Dedifferentiated amniotic fluid mesenchymal stem cell (primary cell): Measurements from ENCODE around the gene SH2D7.

Source experiments
- DNase-seq: peaks from one replicate; pipeline ENCODE4 v3.0.0-alpha.2; 2016; ENCODE audit errors: extremely low spot score

Gene SH2D7

DNA sequence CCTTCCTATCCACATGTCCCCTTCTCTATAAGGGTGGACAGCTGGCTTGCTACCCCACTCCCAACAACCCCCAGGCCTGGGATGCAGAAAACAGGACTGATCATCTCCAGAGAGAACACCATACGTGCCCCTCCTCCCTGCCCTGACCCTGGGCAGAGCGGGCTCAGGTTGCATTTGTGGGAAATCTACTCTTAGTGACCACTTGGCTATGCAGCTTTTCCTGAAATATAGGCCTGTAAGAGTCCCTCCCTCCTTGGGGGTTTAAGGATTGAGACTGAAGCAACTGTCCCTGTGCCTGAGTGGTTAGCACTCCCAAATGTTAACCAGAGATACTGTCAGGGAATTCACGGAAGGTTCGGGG, 11.7 kb downstream of the SH2D7 start:
- DNase-seq: no peak

DNA sequence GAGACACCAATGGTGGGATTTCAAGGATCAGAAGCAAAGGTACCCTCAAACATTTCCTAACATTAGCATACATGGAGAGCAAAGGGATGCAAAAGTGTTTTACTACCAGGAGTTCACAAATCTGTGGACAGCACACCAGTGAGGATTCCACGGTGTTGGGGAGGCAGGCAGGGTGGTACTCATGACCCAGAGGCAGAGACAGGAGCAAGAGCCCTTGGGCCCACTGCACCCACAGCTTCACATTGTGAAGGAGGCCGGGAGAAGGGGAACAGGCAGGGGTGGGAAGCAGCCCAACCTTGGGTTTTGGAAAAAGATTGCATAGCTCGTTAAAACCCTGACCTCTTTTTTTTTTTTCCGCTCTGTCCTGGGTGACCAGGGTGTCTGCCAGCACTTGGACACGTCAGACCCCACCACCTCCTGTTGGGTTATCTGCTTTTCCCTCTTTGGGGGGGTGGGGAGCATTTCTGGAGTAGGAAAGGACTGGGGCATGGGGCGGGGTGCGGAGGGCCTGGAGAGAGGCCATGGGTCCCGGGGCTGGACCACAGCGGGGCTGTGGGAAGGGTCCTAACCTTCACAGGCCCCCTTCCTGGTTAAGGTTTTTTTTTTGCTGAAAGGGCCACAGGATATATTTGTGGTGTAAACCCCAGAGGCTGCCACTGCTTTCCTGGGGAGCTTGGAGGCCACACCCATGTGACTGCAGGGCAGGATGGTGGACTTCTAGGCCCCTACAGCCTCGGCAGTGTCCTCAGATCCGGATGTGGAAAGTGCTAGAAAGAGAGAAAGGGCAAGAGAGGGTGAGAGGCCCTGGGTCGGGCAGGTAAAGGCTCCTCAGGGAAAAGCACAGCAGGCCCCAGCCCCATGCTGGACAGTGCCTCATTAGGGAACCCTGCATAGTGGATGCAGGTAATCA, 12.5 kb downstream of the SH2D7 start:
- no peak for DNase-seq

DNA sequence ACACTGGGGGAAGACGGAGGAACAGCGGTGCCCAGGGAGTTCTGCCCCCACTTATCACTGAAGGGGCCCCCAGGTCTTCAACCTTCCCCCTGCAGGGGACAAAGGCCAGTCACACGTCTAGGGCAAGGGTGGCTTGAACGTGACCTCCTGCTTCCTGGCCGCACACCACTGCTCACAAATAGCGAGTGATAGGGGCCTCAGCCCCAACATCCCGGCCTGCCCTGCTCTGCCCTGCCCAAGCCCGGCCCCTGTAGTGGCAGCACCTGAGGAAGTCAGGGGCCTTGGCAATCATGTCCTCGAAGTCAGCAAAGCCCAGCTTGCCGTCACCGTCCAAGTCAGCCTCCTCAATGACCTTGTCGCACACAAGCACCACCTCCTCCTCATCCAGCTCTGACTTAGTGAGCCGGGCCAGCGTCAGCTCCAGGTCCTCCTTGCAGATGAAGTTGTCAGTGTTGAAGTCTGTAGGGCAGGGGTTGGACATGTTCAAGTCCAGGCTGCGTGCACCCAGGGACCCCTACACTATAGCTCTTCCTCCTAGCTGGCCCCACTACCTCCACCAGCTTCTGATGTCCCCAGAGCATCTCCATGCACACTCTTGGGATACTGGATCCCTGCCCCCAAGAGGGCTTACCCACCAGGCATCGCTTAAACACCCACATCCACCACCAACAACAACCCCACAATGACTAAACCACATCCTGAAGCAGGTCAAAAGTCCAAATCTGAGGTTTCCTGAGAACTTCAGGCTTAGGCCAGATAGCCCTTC, 13.3 kb downstream of the SH2D7 start:
- no peak for DNase-seq

DNA sequence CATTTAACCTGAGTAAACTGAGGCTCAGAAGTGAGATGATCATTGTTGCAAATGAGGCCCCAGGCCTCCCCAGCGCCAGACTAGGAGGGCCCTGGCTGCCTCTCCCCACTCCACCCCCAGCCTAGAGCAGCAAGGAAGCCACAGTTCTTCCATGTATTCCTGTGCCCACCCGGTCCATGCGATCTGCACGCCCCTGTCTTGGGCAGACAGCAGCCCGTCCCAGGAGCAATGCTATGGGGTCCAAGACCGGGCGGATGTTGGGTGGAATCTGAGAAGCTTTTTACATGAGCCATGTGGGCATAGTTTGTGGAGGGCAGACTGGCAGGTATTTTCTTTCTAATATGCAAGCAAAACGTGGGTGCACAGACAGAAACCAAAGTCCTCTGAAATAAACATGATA, 15.1 kb downstream of the SH2D7 start:
- no peak for DNase-seq

DNA sequence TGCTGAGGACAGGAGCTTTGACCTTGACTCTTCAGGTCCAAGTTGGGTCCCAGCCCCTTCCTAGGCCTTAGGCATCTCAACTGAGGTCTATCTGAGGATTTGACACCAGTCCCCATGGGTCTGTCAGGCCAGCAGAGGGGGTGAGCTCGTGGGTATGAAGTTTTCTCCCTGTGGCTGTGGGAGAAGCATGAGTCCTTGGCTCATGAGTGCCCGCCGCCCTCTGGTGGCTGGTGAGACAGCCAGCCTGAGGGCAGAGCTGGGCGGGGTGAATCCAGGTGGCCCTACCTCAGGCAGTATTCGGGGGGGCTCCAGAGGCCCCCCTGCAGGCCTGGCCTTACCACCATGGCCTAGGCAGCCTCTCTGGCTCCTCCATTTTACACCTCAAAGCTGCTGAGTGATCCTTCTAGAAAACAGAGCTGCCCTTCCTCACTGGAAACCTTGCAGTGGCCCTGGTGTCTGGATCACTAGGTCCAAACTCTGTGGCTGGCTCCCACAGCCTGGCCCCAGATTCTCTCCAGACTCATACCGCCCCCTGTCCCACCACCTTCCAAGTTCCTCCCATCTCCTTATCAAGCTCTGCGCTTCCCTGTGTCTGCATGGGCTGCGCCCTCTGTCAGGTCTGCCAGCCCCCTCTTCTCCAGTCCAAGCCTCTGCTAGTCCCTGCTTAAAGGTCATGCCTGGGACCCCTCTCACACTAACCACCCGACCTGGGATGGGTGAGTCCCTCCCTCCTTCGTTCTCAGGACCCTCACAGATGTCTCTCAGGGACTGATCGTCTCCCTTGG, 16.1 kb downstream of the SH2D7 start:
- DNase-seq: peak; percentile 80

DNA sequence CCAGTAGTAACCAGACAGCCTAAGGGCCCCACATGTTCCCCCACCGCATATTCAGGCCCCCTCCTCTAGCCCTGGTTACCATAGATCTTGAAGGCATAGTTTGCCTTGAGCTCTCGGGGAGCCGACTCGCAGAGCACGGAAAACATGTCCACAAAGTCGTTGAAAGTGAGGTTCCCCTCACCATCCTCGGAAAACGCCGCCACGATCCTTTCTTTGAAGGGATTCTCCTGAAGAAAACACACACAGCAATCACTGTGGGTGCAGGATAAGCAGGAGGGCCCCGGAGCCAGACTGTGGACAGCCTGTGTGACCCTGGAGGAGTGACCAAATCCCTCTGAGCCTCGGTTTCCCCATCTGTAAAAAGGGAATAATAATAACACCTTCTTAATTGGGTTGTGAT, 16.8 kb downstream of the SH2D7 start:
- no peak for DNase-seq

DNA sequence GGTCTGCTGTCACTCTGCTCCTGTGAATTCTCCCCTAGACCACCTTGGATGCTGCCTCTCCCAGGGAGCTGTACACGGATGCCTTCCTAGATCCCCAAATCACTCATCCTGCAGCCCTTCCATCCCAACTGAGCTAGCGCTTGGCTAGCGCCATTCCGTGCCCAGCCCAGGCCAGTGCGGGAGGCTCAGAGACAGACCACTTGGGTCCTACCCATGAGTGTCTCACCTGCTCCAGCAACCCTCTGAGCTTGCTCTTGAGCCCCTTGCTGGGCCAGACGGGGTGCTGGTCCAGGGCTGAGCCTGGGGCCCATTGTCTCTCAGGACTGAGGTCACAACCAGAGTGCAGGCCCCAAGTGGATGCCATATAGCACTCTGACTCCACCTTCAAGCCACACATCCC, 17.7 kb downstream of the SH2D7 start:
- DNase-seq: no peak

DNA sequence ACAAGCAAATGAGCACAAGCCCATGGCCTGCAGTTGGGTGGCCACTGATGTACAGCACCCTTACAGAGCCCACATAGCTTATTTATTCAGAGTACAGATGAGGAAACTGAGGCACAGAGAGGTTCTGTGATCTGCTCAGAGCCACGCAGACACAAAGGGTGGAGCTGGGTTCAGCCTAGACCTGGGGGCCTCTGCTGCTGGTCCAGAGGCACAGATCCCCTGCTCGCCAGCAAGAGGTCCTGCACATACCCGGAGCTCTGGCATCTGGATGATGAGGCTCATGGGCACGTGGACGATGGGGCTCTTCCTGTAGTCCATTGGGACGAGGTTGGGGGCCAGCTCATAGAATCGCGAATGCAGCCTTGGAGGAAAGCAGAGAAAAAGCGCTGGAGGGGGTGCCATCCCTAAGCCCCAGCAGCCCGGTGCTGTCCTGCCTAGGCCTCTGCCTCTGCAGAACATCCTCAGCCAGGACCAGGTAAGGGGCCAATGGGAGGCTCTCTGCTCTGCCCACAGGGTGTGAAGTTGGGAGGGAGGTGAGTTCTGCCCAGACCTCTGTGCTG, 18.6 kb downstream of the SH2D7 start:
- no peak for DNase-seq

DNA sequence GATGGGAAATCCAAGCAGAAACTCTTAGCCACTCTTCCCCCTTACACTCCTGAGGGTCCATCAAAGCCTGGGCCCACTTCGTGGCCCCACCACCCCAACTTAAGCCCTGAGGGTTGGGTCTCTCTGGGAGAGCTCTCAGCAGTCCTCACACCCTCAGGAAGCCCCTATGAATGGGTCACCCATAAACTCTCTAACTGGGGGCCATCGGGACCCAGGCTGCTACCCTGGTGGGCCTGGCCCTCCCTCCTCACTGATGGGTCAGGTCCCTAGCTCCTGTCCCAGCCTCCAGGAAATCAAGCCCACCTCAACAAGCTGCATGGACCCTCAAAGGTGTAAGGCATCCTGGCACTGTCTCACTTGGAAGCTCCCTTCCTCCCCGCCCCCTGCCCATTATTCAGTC, 19.4 kb downstream of the SH2D7 start:
- DNase-seq: no peak

DNA sequence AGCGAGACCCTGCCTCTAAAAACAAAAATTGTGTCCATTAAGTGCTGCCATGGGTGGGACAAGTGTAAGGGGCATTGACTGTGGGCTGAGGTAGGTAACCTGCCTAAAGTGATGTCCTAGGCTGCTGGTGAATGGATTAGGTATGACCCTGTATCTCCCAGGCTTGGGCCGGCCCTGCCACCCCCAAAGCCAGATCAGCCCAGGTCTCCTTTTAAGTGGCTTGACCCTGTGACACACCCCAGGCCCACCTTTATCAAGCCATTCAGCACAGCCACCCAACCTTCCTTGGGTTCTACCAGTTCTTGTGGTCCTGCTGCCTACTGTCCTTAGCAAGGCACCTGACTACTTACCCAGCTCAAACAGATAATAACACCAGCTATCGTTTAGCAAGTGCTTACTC, 20.2 kb downstream of the SH2D7 start:
- DNase-seq: no peak

DNA sequence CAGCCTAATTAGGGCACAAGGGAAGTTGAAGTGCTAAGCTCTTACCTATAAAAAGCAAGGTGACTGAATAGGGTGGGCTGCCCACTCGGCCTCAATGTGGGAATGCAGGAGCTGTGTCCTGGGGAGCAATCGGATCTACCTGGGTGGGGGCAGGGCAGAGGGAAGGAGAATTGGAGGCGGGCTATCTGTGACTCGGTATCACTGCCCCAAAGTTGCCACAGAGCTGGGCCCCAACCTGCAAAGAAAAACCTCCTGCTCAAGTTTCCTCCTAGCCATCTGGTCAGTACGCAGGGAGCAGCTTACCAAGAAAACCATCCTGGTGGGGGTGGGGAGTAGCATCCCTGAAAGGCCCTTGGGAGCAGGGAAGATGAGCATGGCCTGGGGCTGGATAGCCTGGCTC, 28.2 kb downstream of the SH2D7 start:
- DNase-seq: no peak

DNA sequence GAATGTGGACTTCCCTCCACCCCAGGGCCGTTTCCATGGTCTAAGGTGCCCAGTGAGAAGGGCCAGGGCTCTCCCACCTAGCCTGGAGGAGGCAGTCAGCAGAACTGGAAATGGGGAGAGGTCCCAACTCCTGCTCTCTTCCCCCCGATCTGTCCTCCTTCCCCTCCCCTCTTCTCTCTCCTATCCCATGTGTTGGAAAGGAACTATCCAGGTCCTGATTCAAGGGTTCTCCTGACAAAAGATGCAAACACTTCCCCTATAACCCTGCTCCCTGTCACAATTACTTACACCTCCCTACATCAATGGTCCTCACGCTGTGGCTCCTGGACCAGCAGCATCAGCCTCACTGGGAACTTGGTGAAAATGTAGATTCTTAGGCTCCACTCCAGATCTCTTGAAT, 32.9 kb downstream of the SH2D7 start:
- DNase-seq: no peak

DNA sequence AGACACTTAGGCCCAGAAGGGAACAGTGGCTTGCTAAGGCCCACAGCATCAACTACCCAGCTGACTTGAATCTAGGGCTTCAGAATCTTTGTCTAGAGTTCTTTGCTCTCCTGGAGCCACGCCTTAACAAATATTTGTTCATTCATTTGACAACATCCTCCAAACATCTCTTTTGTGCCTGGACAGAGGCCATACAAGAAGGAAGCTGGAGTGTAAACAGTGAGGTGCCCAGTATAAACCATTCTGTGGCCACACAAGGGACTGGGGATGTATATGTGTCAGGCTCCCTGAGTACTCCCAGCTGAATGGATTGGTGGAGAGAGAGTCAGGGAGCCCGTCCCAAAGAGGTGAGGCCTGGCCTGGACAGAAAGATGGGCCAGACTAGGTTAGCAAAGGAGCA, 35.5 kb downstream of the SH2D7 start:
- no peak for DNase-seq

DNA sequence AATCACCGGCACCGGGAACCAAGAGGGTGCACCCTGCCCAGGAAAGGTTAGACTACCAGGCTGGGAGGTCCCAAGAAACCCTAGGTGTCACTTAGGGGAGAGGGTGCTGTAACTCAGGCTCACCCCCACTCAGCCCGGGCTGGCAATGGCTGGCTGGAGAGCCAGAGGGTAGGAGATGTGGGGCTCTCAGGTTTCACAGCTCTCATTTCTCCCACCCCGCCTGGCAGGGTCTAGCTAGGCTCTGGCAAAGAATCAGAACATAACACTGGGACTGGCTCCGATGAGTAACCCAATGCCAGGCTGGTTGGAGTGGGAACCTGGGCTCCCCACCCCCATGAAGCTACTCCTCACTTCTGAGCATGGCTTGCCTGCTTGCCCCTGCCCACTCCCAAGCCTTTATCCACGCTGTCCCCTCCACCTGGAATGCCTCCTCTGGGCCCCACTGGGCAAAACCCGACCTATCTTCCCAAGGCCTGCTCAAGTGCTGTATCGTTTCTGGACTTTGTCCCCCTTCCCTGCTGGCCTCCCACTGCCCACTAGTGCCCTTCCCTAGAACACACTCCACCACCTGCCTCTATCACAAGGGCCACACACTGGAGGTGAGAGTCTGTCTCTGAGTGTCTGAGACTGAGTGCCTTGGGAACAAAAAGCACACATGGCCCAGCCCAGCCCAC, 36.9 kb downstream of the SH2D7 start:
- no peak for DNase-seq

DNA sequence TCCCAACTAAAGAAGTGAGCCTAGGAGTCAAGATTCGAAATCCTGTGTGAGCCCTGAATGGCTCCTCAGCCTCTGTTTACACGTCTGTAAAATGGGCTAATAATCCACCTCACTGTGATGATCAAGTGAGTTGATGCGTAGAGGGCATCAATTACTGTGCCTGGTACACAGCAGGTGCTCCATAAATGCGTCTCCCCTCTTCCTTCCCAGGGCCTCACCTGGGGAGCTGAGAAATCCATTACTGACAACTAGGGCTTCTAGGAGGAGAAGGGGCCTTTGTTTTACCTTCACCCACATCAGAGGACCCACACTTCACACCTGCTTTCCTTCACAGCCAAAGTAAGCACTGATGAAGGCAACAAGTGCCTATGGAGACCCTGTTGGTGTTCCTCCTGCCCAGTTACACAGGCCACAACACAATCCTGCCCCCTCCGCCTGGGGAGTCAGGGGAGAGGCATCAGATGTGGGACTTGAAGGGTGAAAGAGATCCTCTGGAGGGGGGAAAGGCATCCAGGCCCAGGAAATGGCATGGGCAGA, 37.5 kb downstream of the SH2D7 start:
- DNase-seq: no peak

DNA sequence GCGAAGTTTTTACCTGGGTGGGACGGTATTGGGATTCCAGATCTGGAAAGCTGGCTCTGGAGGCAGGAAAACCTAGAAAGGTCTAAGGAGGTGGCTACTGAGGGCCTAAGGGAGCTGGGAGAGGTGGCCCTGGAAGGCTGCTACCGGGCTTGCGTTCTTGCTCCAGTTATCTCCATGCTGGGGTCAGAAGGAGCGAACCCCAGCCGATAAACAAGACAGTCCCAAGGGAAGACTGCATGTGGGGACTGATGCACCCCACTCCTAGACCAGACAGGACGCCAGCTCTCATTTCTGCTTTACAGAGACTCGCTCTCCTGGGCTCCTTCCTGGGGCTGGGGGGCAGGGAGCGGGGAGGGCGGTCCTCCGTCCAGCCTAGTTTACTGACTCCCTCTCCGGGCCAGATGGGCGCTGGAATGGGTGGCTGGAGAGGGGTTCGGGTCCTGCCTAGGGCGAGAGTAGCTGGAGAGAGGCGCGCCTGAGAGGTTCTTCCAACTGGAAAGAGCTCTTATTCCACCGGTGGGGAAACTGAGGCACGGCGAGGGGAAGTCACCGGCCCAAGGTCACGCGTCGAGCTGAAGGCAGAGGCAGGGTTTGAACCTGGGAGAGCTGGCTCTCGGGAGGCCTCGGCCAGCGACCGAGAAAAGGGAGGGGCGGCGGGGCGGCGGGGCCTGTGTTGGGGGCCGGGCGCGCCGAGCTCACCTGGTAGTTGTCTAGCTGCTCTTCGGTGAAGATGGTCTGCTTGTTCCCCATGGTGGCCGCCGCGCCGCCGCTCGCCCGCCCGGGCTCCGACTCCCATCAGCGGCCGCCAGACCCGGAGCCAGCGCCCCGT, 38.3 kb downstream of the SH2D7 start:
- no peak for DNase-seq

DNA sequence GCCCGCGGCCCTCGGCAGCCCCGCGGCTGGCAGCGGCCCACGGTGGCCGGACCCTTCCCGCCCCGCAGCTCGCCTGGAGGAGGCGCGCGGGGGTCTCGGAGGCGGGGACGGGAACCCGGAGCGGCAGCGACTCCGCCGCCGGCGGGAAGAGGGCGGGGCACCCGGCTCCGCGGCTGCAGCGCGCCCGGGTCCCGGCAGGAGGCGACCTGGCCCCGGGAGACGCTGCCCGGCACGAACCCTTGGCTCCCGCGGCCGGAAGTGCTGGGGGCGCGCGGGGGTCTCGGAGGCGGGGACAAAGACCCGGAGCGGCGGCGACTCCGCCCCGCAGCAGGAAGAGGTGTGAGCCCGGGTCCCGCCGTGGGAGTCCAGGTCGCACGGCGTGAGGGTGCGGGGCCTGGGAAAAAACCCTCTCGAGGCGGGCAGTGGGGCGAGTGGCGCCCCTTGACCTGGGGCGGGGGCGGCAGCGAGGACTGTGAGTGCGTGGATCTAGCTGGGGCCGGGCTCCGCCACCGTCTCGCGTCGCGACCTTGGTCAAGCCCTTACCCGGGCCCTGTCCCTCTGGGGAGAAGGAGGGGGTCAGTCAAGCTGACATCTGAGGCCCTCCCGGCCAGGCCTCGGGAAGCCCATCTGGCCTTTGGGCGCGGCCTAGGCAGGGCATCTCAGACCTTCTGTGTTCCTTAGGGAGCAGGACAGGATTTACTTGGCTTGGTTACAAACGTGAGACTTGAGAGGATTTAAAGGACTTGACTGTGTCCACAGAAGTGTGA, 39.1 kb downstream of the SH2D7 start, which contains the start of gene CIB2:
Gene CIB2 (minus strand): TSS at position 151 of the 767 bp plus-strand sequence. CDS start 230 bp downstream, outside the sequence.
- DNase-seq: peak; percentile 48

DNA sequence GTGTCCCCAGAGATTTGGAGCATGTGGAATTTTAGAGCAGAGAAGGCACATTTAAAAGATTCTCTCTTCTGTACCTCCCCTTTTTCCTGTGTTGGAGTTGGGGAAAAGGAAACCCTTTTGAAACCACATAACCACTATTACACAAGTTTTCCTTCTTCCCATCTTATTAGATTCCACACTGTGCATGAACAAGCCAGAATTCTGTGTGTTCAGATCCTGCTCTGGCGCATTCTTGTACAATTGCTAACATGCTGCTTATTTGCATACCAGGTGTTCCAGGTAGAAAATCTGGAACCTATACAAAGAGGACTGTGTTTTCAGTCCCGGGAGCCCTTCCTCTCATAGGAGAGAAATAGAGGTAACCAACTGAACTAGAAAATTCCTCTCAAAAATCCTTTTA, 41.4 kb downstream of the SH2D7 start:
- no peak for DNase-seq

DNA sequence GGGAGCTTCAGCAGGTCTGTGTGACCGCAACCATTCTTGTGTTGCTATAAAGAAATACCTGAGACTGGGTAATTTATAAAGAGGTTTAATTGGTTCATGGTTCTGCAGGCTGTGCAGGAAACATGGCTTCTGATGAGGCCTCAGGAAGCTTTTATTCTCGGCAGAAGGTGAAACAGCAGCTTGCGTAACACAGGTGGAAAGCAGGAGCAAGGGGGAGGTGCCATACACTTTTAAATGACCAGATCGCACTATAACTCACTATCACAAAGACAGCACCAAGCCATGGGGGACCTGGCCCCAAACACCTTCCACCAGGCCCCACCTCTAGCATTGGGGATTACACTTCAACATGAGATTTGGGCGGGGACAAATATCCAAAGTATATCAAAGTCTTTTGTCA, 47.2 kb downstream of the SH2D7 start:
- DNase-seq: no peak
